ENCODE measurements around the gene TNFAIP2.

GRCh38 chr14:103078860-103079587 lies 44.2 kb upstream of the TNFAIP2 start:
- no peak for TF ChIP-seq RBM39 (optimal IDR thresholded peaks at IDR 0.05; ENCODE audit: low read depth, low read length)
- TF ChIP-seq ZNF174 (CRISPR knock-in tag; IDR thresholded peaks at IDR 0.05), result no peak
- TF ChIP-seq ZNF384 (IDR thresholded peaks at IDR 0.05; ENCODE audit: low read depth, low read length), result no peak
- TF ChIP-seq CTCF (IDR thresholded peaks at IDR 0.05 in 2 of 3, conservative IDR thresholded peaks at IDR 0.05 in 1 of 3; ENCODE audit: insufficient read depth in 2 of 3, low read depth in 1 of 3, low read length in 3 of 3), result no peak
- no peak for TF ChIP-seq PHF20 (IDR thresholded peaks at IDR 0.05; ENCODE audit: partially characterized antibody)
- no peak for TF ChIP-seq E2F8 (IDR thresholded peaks at IDR 0.05; ENCODE audit: low read depth, partially characterized antibody)
- TF ChIP-seq TCF3 (CRISPR knock-in tag; IDR thresholded peaks at IDR 0.05), result no peak
- TF ChIP-seq MYC (IDR thresholded peaks at IDR 0.05; ENCODE audit: low read depth, low read length), result no peak
- no peak for TF ChIP-seq MYC (CRISPR knock-in tag; IDR thresholded peaks at IDR 0.05; ENCODE audit: borderline replicate concordance, low read depth)
- TF ChIP-seq TFAM (CRISPR knock-in tag; conservative IDR thresholded peaks at IDR 0.05), result no peak
- no peak for TF ChIP-seq YY1 (IDR thresholded peaks at IDR 0.05; ENCODE audit: borderline replicate concordance in 1 of 3, control insufficient read depth in 1 of 3, extremely low read depth in 1 of 3, insufficient read depth in 3 of 3, insufficient read length in 1 of 3, insufficient replicate concordance in 2 of 3, low read depth in 1 of 3, low read length in 2 of 3)
- no peak for TF ChIP-seq MAX (CRISPR knock-in tag; IDR thresholded peaks at IDR 0.05)
- TF ChIP-seq ZNF23 (CRISPR knock-in tag; IDR thresholded peaks at IDR 0.05), result no peak
- TF ChIP-seq SAFB2 (IDR thresholded peaks at IDR 0.05; ENCODE audit: borderline replicate concordance, low read depth, low read length, severe bottlenecking), result no peak
- no peak for TF ChIP-seq POLR2AphosphoS5 (IDR thresholded peaks at IDR 0.05; ENCODE audit: control insufficient read depth, insufficient read depth, low read depth, low read length)

Data from K562 (cell line).